ENCODE measurements around the gene THBS4.

DNA sequence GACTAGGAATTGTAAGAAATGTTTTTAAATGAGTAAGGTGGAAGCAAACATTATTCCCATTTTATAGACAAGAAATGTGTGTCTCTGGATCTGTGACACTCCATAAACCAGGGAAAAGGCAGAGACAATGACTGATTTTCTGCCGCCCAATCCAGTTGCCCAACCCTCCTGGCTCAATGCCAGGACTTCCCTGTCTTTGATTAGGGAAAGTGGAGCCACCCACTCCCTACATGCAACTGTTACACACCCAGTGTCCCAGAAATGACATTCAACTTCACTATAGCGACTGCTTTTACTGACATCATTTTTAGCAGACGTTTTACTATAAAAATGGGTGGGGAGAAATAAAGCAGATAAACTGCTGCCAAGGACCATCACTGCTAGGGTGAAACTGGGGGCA is 79.7 kb downstream of the THBS4 start:
- TF ChIP-seq, protein P1, sequence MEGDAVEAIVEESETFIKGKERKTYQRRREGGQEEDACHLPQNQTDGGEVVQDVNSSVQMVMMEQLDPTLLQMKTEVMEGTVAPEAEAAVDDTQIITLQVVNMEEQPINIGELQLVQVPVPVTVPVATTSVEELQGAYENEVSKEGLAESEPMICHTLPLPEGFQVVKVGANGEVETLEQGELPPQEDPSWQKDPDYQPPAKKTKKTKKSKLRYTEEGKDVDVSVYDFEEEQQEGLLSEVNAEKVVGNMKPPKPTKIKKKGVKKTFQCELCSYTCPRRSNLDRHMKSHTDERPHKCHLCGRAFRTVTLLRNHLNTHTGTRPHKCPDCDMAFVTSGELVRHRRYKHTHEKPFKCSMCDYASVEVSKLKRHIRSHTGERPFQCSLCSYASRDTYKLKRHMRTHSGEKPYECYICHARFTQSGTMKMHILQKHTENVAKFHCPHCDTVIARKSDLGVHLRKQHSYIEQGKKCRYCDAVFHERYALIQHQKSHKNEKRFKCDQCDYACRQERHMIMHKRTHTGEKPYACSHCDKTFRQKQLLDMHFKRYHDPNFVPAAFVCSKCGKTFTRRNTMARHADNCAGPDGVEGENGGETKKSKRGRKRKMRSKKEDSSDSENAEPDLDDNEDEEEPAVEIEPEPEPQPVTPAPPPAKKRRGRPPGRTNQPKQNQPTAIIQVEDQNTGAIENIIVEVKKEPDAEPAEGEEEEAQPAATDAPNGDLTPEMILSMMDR (IDR thresholded peaks at IDR 0.05) = no peak
- TF ChIP-seq POLR2A (IDR thresholded peaks at IDR 0.05) = no peak

Measured in Peyer's patch (tissue), 4 donors.